B cell (primary cell): ENCODE data around the gene KPNA5. TPM values are rescaled to one million over a fixed set of nuclear protein-coding genes. Genes with fewer than 3 reads are reported as not detected.

ENCODE experiments used
- ATAC-seq: fragments of 200-7000 bp; cut with Tn5 transposase; one replicate; pipeline ENCODE4 v1.10.0; 2021; ENCODE audit warnings: low read depth, mild to moderate bottlenecking, moderate number of reproducible peaks, moderate library complexity
- CTCF ChIA-PET: fragments of 350-600 bp; sonication (Branson Sonifier 250); formaldehyde crosslinking; loops from one replicate; lab custom pipeline; 2021; ENCODE audit warnings: antibody characterized with exemption, inconsistent platforms; lab: Charles Lee
- POLR2A ChIA-PET: fragments of 350-600 bp; sonication (Branson Sonifier 250); formaldehyde crosslinking; loops from one replicate; lab custom pipeline; 2021; ENCODE audit warnings: antibody characterized with exemption; lab: Charles Lee
- DNase-seq: peaks from one replicate; pipeline ENCODE4 v3.0.0; 2013
- H2AFZ ChIP-seq: 2 replicates; pipeline ENCODE4 v1.6.1; 2012; ENCODE audit warnings: mild to moderate bottlenecking, low read depth, low read length; ENCODE audit not compliant: insufficient read depth, poor library complexity, severe bottlenecking
- H3K27ac ChIP-seq, 2 donors: 1 replicate in 1 of 2; 2 replicates in 1 of 2; pipeline ENCODE4 v1.5.1; 2012 to 2013; ENCODE audit warnings: low read length in 2 of 2, mild to moderate bottlenecking in 2 of 2, moderate library complexity in 1 of 2
- H3K27me3 ChIP-seq, 4 experiments: fragments of 200-600 bp in 1 of 4; sonication (generic) in 1 of 4; replicated peaks in 1 of 4; 1 replicate in 2 of 4; 2 replicates in 2 of 4; pipeline versions ENCODE4 v1.6.1 to v1.7.0; 2013 to 2016; ENCODE audit warnings: low read length in 3 of 4, mild to moderate bottlenecking in 2 of 4, mixed read lengths in 1 of 4, moderate library complexity in 1 of 4; ENCODE audit not compliant: insufficient read depth in 4 of 4, control insufficient read depth in 3 of 4; ENCODE audit errors: control extremely low read depth in 1 of 4
- H3K36me3 ChIP-seq, 2 experiments: replicated peaks in 1 of 2; 1 replicate in 1 of 2; 2 replicates in 1 of 2; pipeline versions ENCODE4 v1.6.1 to v1.7.1; 2013; ENCODE audit warnings: low read length in 1 of 2; ENCODE audit not compliant: insufficient read depth in 2 of 2, control insufficient read depth in 1 of 2; ENCODE audit errors: control extremely low read depth in 1 of 2, extremely low read depth in 1 of 2
- H3K4me1 ChIP-seq, 2 donors: fragments of 200-600 bp in 1 of 2; sonication (generic) in 1 of 2; 1 replicate in 1 of 2; 2 replicates in 1 of 2; pipeline versions ENCODE4 v1.5.1 to v1.6.1; 2013 to 2017; ENCODE audit warnings: low read length in 2 of 2; ENCODE audit not compliant: control insufficient read depth in 2 of 2, insufficient read depth in 2 of 2
- H3K4me2 ChIP-seq: replicated peaks from 2 replicates; pipeline ENCODE3; 2012; ENCODE audit warnings: mild to moderate bottlenecking, low read depth, low read length; ENCODE audit not compliant: poor library complexity, severe bottlenecking
- H3K4me3 ChIP-seq, 5 experiments: fragments of 200-600 bp in 1 of 5; sonication (generic) in 1 of 5; 1 replicate in 3 of 5; 2 replicates in 2 of 5; pipeline versions ENCODE4 v1.5.1 to v1.7.0; 2011 to 2016; ENCODE audit warnings: low read length in 4 of 5, mild to moderate bottlenecking in 4 of 5, low read depth in 2 of 5, control low read depth in 1 of 5, moderate library complexity in 1 of 5; ENCODE audit not compliant: insufficient read depth in 1 of 5; ENCODE audit errors: control extremely low read depth in 1 of 5, extremely low read depth in 1 of 5
- H3K79me2 ChIP-seq: fragments of 200-600 bp; sonication (generic); one replicate; pipeline ENCODE4 v1.6.0; 2016; ENCODE audit warnings: low read length; ENCODE audit not compliant: control insufficient read depth, insufficient read depth
- H3K9ac ChIP-seq: fragments of 200-600 bp; sonication (generic); 2 replicates; pipeline ENCODE4 v1.6.1; 2017; ENCODE audit warnings: mild to moderate bottlenecking, low read length, moderate library complexity
- H3K9me3 ChIP-seq, 3 donors: one replicate each; pipeline versions ENCODE4 v1.6.1 to v1.7.1; 2013; ENCODE audit warnings: low read length in 2 of 3; ENCODE audit not compliant: control insufficient read depth in 2 of 3, insufficient read depth in 1 of 3; ENCODE audit errors: control extremely low read depth in 1 of 3
- H4K20me1 ChIP-seq: 2 replicates; pipeline ENCODE4 v1.6.0; 2012; ENCODE audit warnings: mild to moderate bottlenecking, low read length; ENCODE audit not compliant: insufficient read depth, control insufficient read depth, poor library complexity, severe bottlenecking
- H3K27ac Mint-ChIP-seq: one replicate; pipeline ENCODE4 v1.8.0; 2021; ENCODE audit warnings: mixed read lengths
- H3K27me3 Mint-ChIP-seq: one replicate; pipeline ENCODE4 v1.8.0; 2021; ENCODE audit warnings: mixed read lengths
- H3K4me1 Mint-ChIP-seq: one replicate; pipeline ENCODE4 v1.8.0; 2021; ENCODE audit warnings: mixed read lengths
- H3K4me3 Mint-ChIP-seq: one replicate; pipeline ENCODE4 v1.8.0; 2021; ENCODE audit warnings: mixed read lengths
- H3K9me3 Mint-ChIP-seq: one replicate; pipeline ENCODE4 v1.8.0; 2022; ENCODE audit warnings: mixed read lengths; ENCODE audit not compliant: insufficient read depth
- EZH2 ChIP-seq: IDR thresholded peaks from 2 replicates; pipeline ENCODE4 v1.6.1; 2012; ENCODE audit warnings: borderline replicate concordance, low read depth, mild to moderate bottlenecking, moderate library complexity, low read length; ENCODE audit not compliant: insufficient read depth, poor library complexity, severe bottlenecking
- WGBS: methylation state at CpG from one replicate; pipeline ENCODE4 v1.1.5; 2013; ENCODE audit warnings: missing lambda C conversion rate; ENCODE audit not compliant: insufficient coverage; 5-methylcytosine and 5-hydroxymethylcytosine counted together
- intact Hi-C: fragments of 100-400 bp; cut with micrococcal nuclease; formaldehyde crosslinking; loops from one replicate; pipeline ENCODE4 v1.10.0; 2022
- polyA plus RNA-seq: library from polyadenylated mRNA; depleted of rRNA; stranded (reverse); fragments of >200 nt; gene quantifications from 2 replicates; pipeline ENCODE4 v1.2.3, GENCODE V29; 2012
- total RNA-seq, 2 donors: library from RNA; stranded (reverse); fragments of 120-200 nt in 1 of 2; gene quantifications; 1 replicate in 1 of 2; 2 replicates in 1 of 2; pipeline versions ENCODE4 v1.2.3 to v1.2.4, GENCODE V29; 2013 to 2022
- TF ChIP-seq, protein P1 (sequence below): fragments of 200-600 bp; IDR thresholded peaks from one replicate; pipeline ENCODE4 v1.8.0; 2022; ENCODE audit warnings: antibody characterized with exemption, mild to moderate bottlenecking

The KPNA5 gene
- total and polyA plus RNA-seq, 2 donors (not counting 1 experiment from before 2014, with no cell fraction given): 6.9 to 41.7 TPM

GRCh38 chr6:116665464-116665863 lies 15.5 kb upstream of the KPNA5 start:
- Mint-ChIP-seq H3K27ac (no peak overlapping the region), H3K27me3 (peaks cover 3% of the 10 kb centered on the region), H3K9me3 (no peaks in the 10 kb centered on the region), H3K4me3 (peak overlapping the region; percentile 15), H3K4me1 (peaks cover 48% of the 10 kb centered on the region)
- ATAC-seq (no peak), DNase-seq (no peak)
- Histone ChIP-seq H3K27me3 (no peaks in the 10 kb centered on the region), H4K20me1 (no peaks in the 10 kb centered on the region), H3K4me2 (peak overlapping the region; percentile 45), H3K4me1 (peaks cover 15 to 26% of the 10 kb centered on the region in 2 donors), H3K9ac (no peak overlapping the region), H3K36me3 (peaks cover 0 to 3% of the 10 kb centered on the region in 2 experiments), H3K79me2 (peaks cover 77% of the 10 kb centered on the region), H3K4me3 (no peak overlapping the region), H3K27ac (no peak overlapping the region), H3K9me3 (peaks cover 0 to 5% (median 0%) of the 10 kb centered on the region in 3 donors), H2AFZ (no peak overlapping the region)
- ChIA-PET POLR2A (no interaction called here), CTCF (interaction anchor here (1.8 kb wide), 1 partner anchor 15 kb away, joined by 4 read pairs; the partner anchor contains the start of gene KPNA5)
- WGBS: 100% methylated on average over 3 of the region's 7 CpGs
- TF ChIP-seq EZH2: no peak
- TF ChIP-seq, protein P1, sequence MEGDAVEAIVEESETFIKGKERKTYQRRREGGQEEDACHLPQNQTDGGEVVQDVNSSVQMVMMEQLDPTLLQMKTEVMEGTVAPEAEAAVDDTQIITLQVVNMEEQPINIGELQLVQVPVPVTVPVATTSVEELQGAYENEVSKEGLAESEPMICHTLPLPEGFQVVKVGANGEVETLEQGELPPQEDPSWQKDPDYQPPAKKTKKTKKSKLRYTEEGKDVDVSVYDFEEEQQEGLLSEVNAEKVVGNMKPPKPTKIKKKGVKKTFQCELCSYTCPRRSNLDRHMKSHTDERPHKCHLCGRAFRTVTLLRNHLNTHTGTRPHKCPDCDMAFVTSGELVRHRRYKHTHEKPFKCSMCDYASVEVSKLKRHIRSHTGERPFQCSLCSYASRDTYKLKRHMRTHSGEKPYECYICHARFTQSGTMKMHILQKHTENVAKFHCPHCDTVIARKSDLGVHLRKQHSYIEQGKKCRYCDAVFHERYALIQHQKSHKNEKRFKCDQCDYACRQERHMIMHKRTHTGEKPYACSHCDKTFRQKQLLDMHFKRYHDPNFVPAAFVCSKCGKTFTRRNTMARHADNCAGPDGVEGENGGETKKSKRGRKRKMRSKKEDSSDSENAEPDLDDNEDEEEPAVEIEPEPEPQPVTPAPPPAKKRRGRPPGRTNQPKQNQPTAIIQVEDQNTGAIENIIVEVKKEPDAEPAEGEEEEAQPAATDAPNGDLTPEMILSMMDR: no peak
- intact Hi-C loops: loop anchor here (5.0 to 10.0 kb wide), 2 partner anchors 203 to 651 kb away; partner anchors contain the start of gene CALHM6

GRCh38 chr6:116666869-116667268 lies 14.1 kb upstream of the KPNA5 start:
- Histone ChIP-seq H4K20me1 (no peaks in the 10 kb centered on the region), H3K79me2 (peaks cover 67% of the 10 kb centered on the region), H2AFZ (no peak overlapping the region), H3K36me3 (peaks cover 0 to 3% of the 10 kb centered on the region in 2 experiments), H3K27ac (peak overlapping the region in 1 of 2 donors; percentile 5), H3K27me3 (no peaks in the 10 kb centered on the region), H3K4me1 (peaks cover 15 to 26% of the 10 kb centered on the region in 2 donors), H3K9me3 (peaks cover 0 to 5% (median 0%) of the 10 kb centered on the region in 3 donors), H3K4me3 (no peak overlapping the region), H3K9ac (no peak overlapping the region), H3K4me2 (peak overlapping the region; percentile 45)
- H3K4me1 Mint-ChIP-seq: peaks cover 41% of the 10 kb centered on the region
- intact Hi-C loops: loop anchor here (5.0 to 10.0 kb wide), 2 partner anchors 205 to 652 kb away; partner anchors contain the start of gene CALHM6
- DNase-seq (no peak), ATAC-seq (no peak)
- ChIA-PET CTCF (interaction anchor here (1.8 kb wide), 1 partner anchor 14 kb away, joined by 4 read pairs; the partner anchor contains the start of gene KPNA5), POLR2A (interaction anchor here (2.3 kb wide), 1 partner anchor 14 kb away, joined by 27 read pairs; the partner anchor contains the start of gene KPNA5)
- no CpG with 5 or more reads among the region's 1 CpG for WGBS
- H3K4me3 Mint-ChIP-seq: peak overlapping the region; percentile 46
- no peak overlapping the region for H3K27ac Mint-ChIP-seq
- H3K9me3 Mint-ChIP-seq: no peaks in the 10 kb centered on the region
- TF ChIP-seq, protein P1: no peak
- TF ChIP-seq EZH2: no peak
- H3K27me3 Mint-ChIP-seq: peaks cover 11% of the 10 kb centered on the region
